CD4-positive, alpha-beta T cell (primary cell): ENCODE results near the gene AMBRA1. TPM values are rescaled to one million over a fixed set of nuclear protein-coding genes. Genes with fewer than 3 reads are reported as not detected.

Experiments
- ATAC-seq: fragments of 200-7000 bp; cut with Tn5 transposase; one replicate; pipeline ENCODE4 v1.10.0; 2022; ENCODE audit warnings: mild to moderate bottlenecking; ENCODE audit not compliant: poor library complexity
- CTCF ChIA-PET: fragments of 350-600 bp; sonication (Branson Sonifier 250); formaldehyde crosslinking; loops from one replicate; lab custom pipeline; 2021; ENCODE audit warnings: antibody characterized with exemption, inconsistent platforms; lab: Charles Lee
- POLR2A ChIA-PET: fragments of 350-600 bp; sonication (Branson Sonifier 250); formaldehyde crosslinking; loops from one replicate; lab custom pipeline; 2021; ENCODE audit warnings: antibody characterized with exemption, inconsistent platforms; lab: Charles Lee
- DNase-seq, 14 experiments: peaks; one replicate each; pipeline ENCODE4 v3.0.0-alpha.2; 2013 to 2020; ENCODE audit warnings: mixed read lengths in 2 of 14
- H3K27ac ChIP-seq, 2 donors: one replicate each; pipeline versions ENCODE4 v1.5.1 to v1.7.0; 2013; ENCODE audit warnings: low read length in 2 of 2, low read depth in 1 of 2, mild to moderate bottlenecking in 1 of 2
- H3K27me3 ChIP-seq, 2 experiments: 1 replicate in 1 of 2; 2 replicates in 1 of 2; pipeline versions ENCODE4 v1.6.1 to v1.7.0; 2013; ENCODE audit warnings: low read length in 2 of 2, control low read depth in 1 of 2, mild to moderate bottlenecking in 1 of 2, moderate library complexity in 1 of 2; ENCODE audit not compliant: insufficient read depth in 2 of 2, control insufficient read depth in 1 of 2
- H3K36me3 ChIP-seq: one replicate; pipeline ENCODE4 v1.6.1; 2013; ENCODE audit warnings: low read length, control low read depth; ENCODE audit not compliant: insufficient read depth
- H3K4me1 ChIP-seq: one replicate; pipeline ENCODE4 v1.6.1; 2013; ENCODE audit warnings: low read length, control low read depth; ENCODE audit not compliant: insufficient read depth
- H3K4me3 ChIP-seq: one replicate; pipeline ENCODE4 v1.5.1; 2013; ENCODE audit warnings: mild to moderate bottlenecking, low read length, moderate library complexity
- H3K9me3 ChIP-seq, 2 experiments: 1 replicate in 1 of 2; 2 replicates in 1 of 2; pipeline versions ENCODE4 v1.6.1 to v1.7.0; 2013; ENCODE audit warnings: low read length in 2 of 2, mild to moderate bottlenecking in 2 of 2, control low read depth in 1 of 2, moderate library complexity in 1 of 2; ENCODE audit not compliant: control insufficient read depth in 1 of 2, insufficient read depth in 1 of 2
- H3K27ac Mint-ChIP-seq: one replicate; pipeline ENCODE4 v1.8.0; 2020; ENCODE audit warnings: mixed read lengths
- H3K27me3 Mint-ChIP-seq: one replicate; pipeline ENCODE4 v1.8.0; 2021; ENCODE audit warnings: mixed read lengths
- H3K36me3 Mint-ChIP-seq: one replicate; pipeline ENCODE4 v1.8.0; 2021; ENCODE audit warnings: low read depth, mixed read lengths
- H3K4me1 Mint-ChIP-seq: one replicate; pipeline ENCODE4 v1.8.0; 2021; ENCODE audit warnings: low read depth, mixed read lengths
- H3K4me3 Mint-ChIP-seq: one replicate; pipeline ENCODE4 v1.8.0; 2020; ENCODE audit warnings: mild to moderate bottlenecking, mixed read lengths
- H3K9me3 Mint-ChIP-seq: one replicate; pipeline ENCODE4 v1.8.0; 2020; ENCODE audit warnings: mixed read lengths
- intact Hi-C, 2 experiments: fragments of 100-400 bp; cut with DNase I in 1 of 2; cut with micrococcal nuclease in 1 of 2; formaldehyde crosslinking; loops; one replicate each; pipeline versions ENCODE4 v1.15.1 to v1.9.0; 2023 to 2025; cut with DNase I, micrococcal nuclease
- total RNA-seq, 174 experiments: library from RNA in 2 of 174; stranded (reverse) in 2 of 174; gene quantifications; one replicate each; pipeline ENCODE4 v1.2.3 and lab custom pipeline; 2021 to 2026
- TF ChIP-seq, protein P1 (sequence below): fragments of 200-600 bp; IDR thresholded peaks from one replicate; pipeline ENCODE4 v1.8.0; 2022; ENCODE audit warnings: antibody characterized with exemption, mild to moderate bottlenecking

Gene AMBRA1
- total RNA-seq, 2 experiments from 2014 or later: 29.4 to 31.9 TPM

DNA sequence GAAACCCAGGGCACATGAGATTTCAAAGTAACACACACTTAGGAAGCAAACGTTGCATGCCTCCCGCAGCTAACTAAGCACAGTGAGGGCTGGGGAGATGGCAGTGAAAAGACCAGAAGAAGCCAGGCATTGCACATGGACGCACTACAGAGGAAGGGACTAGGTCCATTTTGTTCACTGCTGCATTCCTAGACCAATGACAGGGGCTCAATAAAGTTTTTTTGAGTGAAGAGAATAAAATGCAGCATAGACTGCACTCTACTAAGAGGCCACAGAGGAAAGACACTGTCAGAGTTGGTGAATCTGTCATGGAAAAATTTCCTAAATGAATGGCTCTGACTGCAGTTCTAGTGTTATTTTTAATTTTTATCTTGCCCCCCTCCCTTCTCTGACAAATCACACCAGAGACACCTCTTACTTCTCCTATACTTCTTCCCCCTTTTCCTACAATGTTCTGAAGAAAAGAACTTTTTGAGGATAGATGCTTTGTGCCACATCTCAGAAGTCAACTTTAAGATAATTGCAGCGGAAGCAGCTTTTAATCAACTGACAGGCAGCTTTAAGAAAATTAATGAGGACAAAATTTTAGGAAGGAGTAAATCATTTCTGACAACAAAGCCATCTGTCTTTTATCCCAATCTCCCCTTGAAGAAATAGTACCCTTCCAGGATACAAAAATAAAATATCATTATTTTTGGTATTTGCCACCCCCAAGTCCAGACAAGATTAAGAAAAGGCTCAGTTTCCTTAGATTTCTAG is 167.4 kb downstream of the AMBRA1 start:
- intact Hi-C loops: no loop called here
- ChIA-PET POLR2A (no interaction called here), CTCF (no interaction called here)
- peaks cover 53% of the 10 kb centered on the region for H3K36me3 ChIP-seq
- Mint-ChIP-seq H3K4me1 (no peaks in the 10 kb centered on the region), H3K9me3 (no peaks in the 10 kb centered on the region), H3K36me3 (peaks cover 78% of the 10 kb centered on the region), H3K27me3 (no peaks in the 10 kb centered on the region), H3K4me3 (no peak overlapping the region), H3K27ac (no peak overlapping the region)
- no peak overlapping the region for H3K4me3 ChIP-seq
- no peak for ATAC-seq
- H3K27ac ChIP-seq: no peak overlapping the region
- no peak for DNase-seq
- TF ChIP-seq, protein P1, sequence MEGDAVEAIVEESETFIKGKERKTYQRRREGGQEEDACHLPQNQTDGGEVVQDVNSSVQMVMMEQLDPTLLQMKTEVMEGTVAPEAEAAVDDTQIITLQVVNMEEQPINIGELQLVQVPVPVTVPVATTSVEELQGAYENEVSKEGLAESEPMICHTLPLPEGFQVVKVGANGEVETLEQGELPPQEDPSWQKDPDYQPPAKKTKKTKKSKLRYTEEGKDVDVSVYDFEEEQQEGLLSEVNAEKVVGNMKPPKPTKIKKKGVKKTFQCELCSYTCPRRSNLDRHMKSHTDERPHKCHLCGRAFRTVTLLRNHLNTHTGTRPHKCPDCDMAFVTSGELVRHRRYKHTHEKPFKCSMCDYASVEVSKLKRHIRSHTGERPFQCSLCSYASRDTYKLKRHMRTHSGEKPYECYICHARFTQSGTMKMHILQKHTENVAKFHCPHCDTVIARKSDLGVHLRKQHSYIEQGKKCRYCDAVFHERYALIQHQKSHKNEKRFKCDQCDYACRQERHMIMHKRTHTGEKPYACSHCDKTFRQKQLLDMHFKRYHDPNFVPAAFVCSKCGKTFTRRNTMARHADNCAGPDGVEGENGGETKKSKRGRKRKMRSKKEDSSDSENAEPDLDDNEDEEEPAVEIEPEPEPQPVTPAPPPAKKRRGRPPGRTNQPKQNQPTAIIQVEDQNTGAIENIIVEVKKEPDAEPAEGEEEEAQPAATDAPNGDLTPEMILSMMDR: no peak
- no peaks in the 10 kb centered on the region for H3K27me3 ChIP-seq
- no peaks in the 10 kb centered on the region for H3K9me3 ChIP-seq
- H3K4me1 ChIP-seq: no peaks in the 10 kb centered on the region

DNA sequence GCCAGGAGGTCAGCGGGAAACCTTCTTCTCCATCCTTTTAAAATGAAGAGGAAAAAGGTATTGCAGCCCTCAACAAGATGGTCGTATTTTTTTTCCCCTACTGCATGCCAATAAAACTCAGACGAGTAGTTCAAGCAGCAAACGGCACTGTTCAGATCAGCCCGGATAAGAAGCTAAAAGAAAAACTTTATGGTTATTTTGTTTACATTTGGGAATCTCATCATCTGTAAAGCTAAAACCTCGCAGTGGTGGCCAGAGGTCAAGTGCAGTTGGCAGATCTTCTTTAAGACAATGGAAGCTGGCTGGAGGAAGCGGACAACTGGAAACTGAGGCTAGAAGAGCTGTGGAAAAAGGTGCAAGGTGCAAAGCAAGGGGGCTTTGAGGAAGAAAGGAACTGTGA is 171.2 kb downstream of the AMBRA1 start:
- ChIA-PET CTCF (no interaction called here), POLR2A (no interaction called here)
- H3K4me1 Mint-ChIP-seq: no peaks in the 10 kb centered on the region
- TF ChIP-seq, protein P1: no peak
- no peak for DNase-seq
- no peaks in the 10 kb centered on the region for H3K9me3 Mint-ChIP-seq
- peaks cover 52% of the 10 kb centered on the region for H3K36me3 ChIP-seq
- no peaks in the 10 kb centered on the region for H3K27me3 ChIP-seq
- H3K27me3 Mint-ChIP-seq: no peaks in the 10 kb centered on the region
- intact Hi-C loops: no loop called here
- no peak overlapping the region for H3K4me3 Mint-ChIP-seq
- ATAC-seq: no peak
- H3K27ac Mint-ChIP-seq: no peak overlapping the region
- H3K27ac ChIP-seq: no peak overlapping the region
- no peaks in the 10 kb centered on the region for H3K4me1 ChIP-seq
- H3K9me3 ChIP-seq: no peaks in the 10 kb centered on the region
- H3K36me3 Mint-ChIP-seq: peaks cover 73% of the 10 kb centered on the region
- no peak overlapping the region for H3K4me3 ChIP-seq

DNA sequence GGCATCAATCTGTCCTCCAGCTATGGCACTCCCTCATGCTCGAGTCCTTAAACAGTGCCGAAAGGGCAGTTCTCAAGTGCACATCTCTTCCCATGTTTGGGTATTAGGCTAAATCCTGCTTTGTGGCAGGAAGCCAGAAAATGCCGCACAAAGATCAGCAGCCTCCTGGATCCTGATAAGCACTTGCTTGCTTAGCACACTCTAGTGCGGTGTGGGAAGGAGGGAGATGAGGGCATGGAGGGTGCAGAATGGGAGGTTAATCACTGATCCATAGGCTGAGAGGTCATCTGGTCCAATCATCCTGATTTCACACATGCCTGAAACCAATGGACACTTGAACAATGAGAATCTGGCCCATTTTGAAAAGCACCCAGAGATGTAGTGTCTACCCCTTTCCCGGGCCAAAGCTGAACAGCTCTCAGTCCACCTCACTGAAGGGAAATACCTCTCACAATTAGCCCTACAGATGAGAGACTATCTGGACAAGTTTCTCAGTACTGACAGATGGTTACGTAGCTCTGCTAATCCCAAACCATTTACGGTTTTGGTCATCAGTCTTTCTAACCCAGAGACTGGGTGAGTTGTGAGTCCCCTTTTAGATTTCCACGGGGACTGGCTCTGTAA is 172.5 kb downstream of the AMBRA1 start:
- TF ChIP-seq, protein P1: no peak
- no peaks in the 10 kb centered on the region for H3K9me3 ChIP-seq
- DNase-seq: no peak
- CTCF ChIA-PET: no interaction called here
- Mint-ChIP-seq H3K4me1 (no peaks in the 10 kb centered on the region), H3K9me3 (no peaks in the 10 kb centered on the region), H3K36me3 (peaks cover 73% of the 10 kb centered on the region), H3K27ac (no peak overlapping the region), H3K4me3 (no peak overlapping the region), H3K27me3 (no peaks in the 10 kb centered on the region)
- no peak overlapping the region for H3K27ac ChIP-seq
- H3K4me1 ChIP-seq: no peaks in the 10 kb centered on the region
- H3K27me3 ChIP-seq: no peaks in the 10 kb centered on the region
- no peak overlapping the region for H3K4me3 ChIP-seq
- ATAC-seq: no peak
- POLR2A ChIA-PET: no interaction called here
- peaks cover 57% of the 10 kb centered on the region for H3K36me3 ChIP-seq
- intact Hi-C loops: no loop called here
